IMR-90 (cell line): ENCODE data around the gene DIO1. TPM values are rescaled to one million over a fixed set of nuclear protein-coding genes. Genes with fewer than 3 reads are reported as not detected.

Experiments
- ATAC-seq: fragments of 200-7000 bp; cut with Tn5 transposase; 2 replicates; pipeline ENCODE4 v1.9.1; 2020; ENCODE audit warnings: low read depth, mild to moderate bottlenecking, moderate library complexity
- BruUV-seq: library from RNA; stranded (reverse); fragments of 400-500 nt; replicated peaks from 2 replicates; lab custom pipeline; 2021; lab: Mats Ljungman, UMichigan
- CTCF ChIA-PET: fragments of 300-600 bp; formaldehyde crosslinking; extraction: SDS; loops from one replicate; lab custom pipeline; 2021; ENCODE audit warnings: antibody characterized with exemption; lab: Yijun Ruan, JAX
- POLR2A ChIA-PET: fragments of 300-600 bp; sonication (Branson Sonifier 250); formaldehyde crosslinking; loops from one replicate; lab custom pipeline; 2022; ENCODE audit warnings: antibody characterized with exemption; ENCODE audit not compliant: unreplicated experiment; lab: Charles Lee
- DNase-seq: peaks from one replicate; pipeline ENCODE4 v3.0.0; 2013
- H2AFZ ChIP-seq: replicated peaks from 2 replicates; pipeline ENCODE3; 2013; ENCODE audit warnings: low read length, mild to moderate bottlenecking; ENCODE audit not compliant: poor library complexity
- H2AK5ac ChIP-seq: 2 replicates; pipeline ENCODE4 v1.6.1; 2013; ENCODE audit warnings: low read depth, low read length, inconsistent platforms
- H2AK9ac ChIP-seq: replicated peaks from 2 replicates; pipeline ENCODE3; 2013; ENCODE audit warnings: mild to moderate bottlenecking, low read depth, low read length, moderate library complexity; ENCODE audit not compliant: poor library complexity
- H2BK120ac ChIP-seq: 2 replicates; pipeline ENCODE4 v1.6.1; 2013; ENCODE audit warnings: low read depth, low read length, inconsistent platforms
- H2BK15ac ChIP-seq: 3 replicates; pipeline ENCODE4 v1.6.1; 2013; ENCODE audit warnings: low read depth, low read length, inconsistent platforms
- H2BK20ac ChIP-seq: 2 replicates; pipeline ENCODE4 v1.6.1; 2013; ENCODE audit warnings: low read depth, mild to moderate bottlenecking, inconsistent platforms, low read length, moderate library complexity
- H2BK5ac ChIP-seq: 2 replicates; pipeline ENCODE4 v1.6.1; 2013; ENCODE audit warnings: mild to moderate bottlenecking, low read depth, low read length, inconsistent platforms; ENCODE audit not compliant: poor library complexity, severe bottlenecking
- H3K14ac ChIP-seq: replicated peaks from 2 replicates; pipeline ENCODE4 v1.6.1; 2013; ENCODE audit warnings: low read depth, low read length, inconsistent platforms
- H3K18ac ChIP-seq: 2 replicates; pipeline ENCODE4 v1.6.1; 2013; ENCODE audit warnings: low read depth, low read length, control low read depth
- H3K23ac ChIP-seq: 2 replicates; pipeline ENCODE4 v1.6.1; 2013; ENCODE audit warnings: low read depth, low read length, inconsistent platforms
- H3K27ac ChIP-seq: 2 replicates; pipeline ENCODE4 v1.5.1; 2013; ENCODE audit warnings: mild to moderate bottlenecking, control low read depth, low read length; ENCODE audit not compliant: insufficient read depth
- H3K27me3 ChIP-seq: 2 replicates; pipeline ENCODE4 v1.6.1; 2013; ENCODE audit warnings: low read length; ENCODE audit not compliant: control insufficient read depth, insufficient read depth
- H3K36me3 ChIP-seq: 2 replicates; pipeline ENCODE4 v1.6.1; 2013; ENCODE audit warnings: low read length, mixed read lengths; ENCODE audit not compliant: control insufficient read depth, insufficient read depth
- H3K4ac ChIP-seq: 2 replicates; pipeline ENCODE4 v1.6.1; 2013; ENCODE audit warnings: low read depth, low read length, inconsistent platforms
- H3K4me1 ChIP-seq: 2 replicates; pipeline ENCODE4 v1.6.1; 2013; ENCODE audit warnings: low read length, mixed read lengths; ENCODE audit not compliant: control insufficient read depth, insufficient read depth
- H3K4me2 ChIP-seq: 2 replicates; pipeline ENCODE4 v1.6.1; 2013; ENCODE audit warnings: low read depth, mild to moderate bottlenecking, control low read depth, low read length, moderate library complexity
- H3K4me3 ChIP-seq: 2 replicates; pipeline ENCODE4 v1.5.1; 2013; ENCODE audit warnings: low read depth, mild to moderate bottlenecking, control low read depth, low read length, moderate library complexity; ENCODE audit not compliant: insufficient read depth
- H3K56ac ChIP-seq: 2 replicates; pipeline ENCODE4 v1.6.1; 2013; ENCODE audit warnings: low read length, inconsistent platforms; ENCODE audit not compliant: insufficient read depth; ENCODE audit errors: extremely low read depth
- H3K79me1 ChIP-seq, 2 experiments: 2 replicates each; pipeline ENCODE4 v1.6.1; 2013; ENCODE audit warnings: low read length in 2 of 2, inconsistent platforms in 1 of 2, low read depth in 1 of 2
- H3K9ac ChIP-seq: 2 replicates; pipeline ENCODE4 v1.6.1; 2013; ENCODE audit warnings: low read depth, low read length, control low read depth
- H3K9me1 ChIP-seq: 2 replicates; pipeline ENCODE4 v1.6.1; 2013; ENCODE audit warnings: low read length, inconsistent platforms; ENCODE audit not compliant: insufficient read depth
- H3K9me3 ChIP-seq: 2 replicates; pipeline ENCODE4 v1.6.1; 2013; ENCODE audit warnings: low read length; ENCODE audit not compliant: control insufficient read depth, insufficient read depth
- H4K20me1 ChIP-seq: 2 replicates; pipeline ENCODE4 v1.6.1; 2013; ENCODE audit warnings: low read length, inconsistent platforms; ENCODE audit not compliant: insufficient read depth
- H4K5ac ChIP-seq: 2 replicates; pipeline ENCODE4 v1.6.1; 2013; ENCODE audit warnings: mild to moderate bottlenecking, low read depth, low read length, control low read depth
- H4K8ac ChIP-seq, 2 experiments: 2 replicates each; pipeline ENCODE4 v1.6.1; 2013; ENCODE audit warnings: low read depth in 2 of 2, low read length in 2 of 2, control low read depth in 1 of 2, inconsistent platforms in 1 of 2
- H4K91ac ChIP-seq: 2 replicates; pipeline ENCODE4 v1.6.1; 2013; ENCODE audit warnings: low read depth, low read length, inconsistent platforms; ENCODE audit not compliant: insufficient read depth
- CEBPB ChIP-seq: IDR thresholded peaks from 2 replicates; pipeline ENCODE4 v1.6.1; 2012; ENCODE audit warnings: low read depth, low read length, improper control_type of control experiment
- MAFK ChIP-seq: IDR thresholded peaks from 2 replicates; pipeline ENCODE4 v1.6.1; 2012; ENCODE audit warnings: low read depth, low read length, improper control_type of control experiment
- WGBS, 2 experiments: methylation state at CpG; one replicate each; pipeline versions ENCODE4 v1.1.5 to v1.1.7; 2013; ENCODE audit warnings: missing lambda C conversion rate in 2 of 2; ENCODE audit not compliant: insufficient read length in 1 of 2; ENCODE audit errors: extremely low coverage in 2 of 2; 5-methylcytosine and 5-hydroxymethylcytosine counted together
- dilution Hi-C: fragments of 300-500 bp; cut with HindIII; formaldehyde crosslinking; loops from one replicate; pipeline ENCODE4 v1.14.3; 2018; ENCODE audit warnings: low sequenced_read_pairs; ENCODE audit not compliant: unreplicated experiment
- in situ Hi-C: fragments of 300-500 bp; cut with MboI; formaldehyde crosslinking; loops from 3 replicates; pipeline ENCODE4 v1.14.3; 2019; ENCODE audit warnings: low sequenced_read_pairs, inconsistent platforms, mixed read lengths
- intact Hi-C: fragments of 100-400 bp; cut with micrococcal nuclease; formaldehyde crosslinking; loops from 2 replicates; pipeline ENCODE4 v1.10.0; 2022
- polyA plus RNA-seq, 3 experiments: library from polyadenylated mRNA; depleted of rRNA; stranded (reverse); fragments of >200 nt; gene quantifications; 2 replicates each; pipeline ENCODE4 v1.2.3, GENCODE V29; 2012; ENCODE audit warnings: low replicate concordance in 1 of 3
- total RNA-seq: library from RNA; depleted of rRNA; stranded (reverse); fragments of >200 nt; gene quantifications from 2 replicates; pipeline ENCODE4 v1.2.3, GENCODE V29; 2012

DIO1 gene
- total and polyA plus RNA-seq, 2 of the 4 experiments (the other 2 are of a cell fraction), result not detected

- Histone ChIP-seq H3K56ac (no peak overlapping the region), H3K9me3 (peaks cover 3% of the 10 kb centered on the region), H3K27ac (no peak overlapping the region), H3K14ac (no peak overlapping the region), H3K79me1 (no peaks in the 10 kb centered on the region), H3K9me1 (no peaks in the 10 kb centered on the region), H3K4me1 (no peaks in the 10 kb centered on the region), H3K4me2 (no peak overlapping the region), H3K4me3 (no peak overlapping the region), H2AK5ac (no peak overlapping the region), H4K8ac (no peak overlapping the region), H2BK20ac (no peak overlapping the region), H3K18ac (no peak overlapping the region), H2BK5ac (no peak overlapping the region), H2AFZ (no peak overlapping the region), H2AK9ac (no peak overlapping the region), H3K9ac (no peak overlapping the region), H3K23ac (no peak overlapping the region), H4K91ac (no peak overlapping the region), H3K4ac (no peak overlapping the region), H4K5ac (no peak overlapping the region), H2BK15ac (no peak overlapping the region), H2BK120ac (no peak overlapping the region), H3K27me3 (no peaks in the 10 kb centered on the region; the same call in 1 of the 2 replicates), H4K20me1 (no peaks in the 10 kb centered on the region), H3K36me3 (peaks cover 4% of the 10 kb centered on the region)
- DNase-seq, result no peak
- dilution Hi-C loops (no loop called here), in situ Hi-C loops (no loop called here), intact Hi-C loops (no loop called here)
- ChIA-PET CTCF (interaction anchor here (1.2 kb wide), 1 partner anchor 13 kb away, joined by 11 read pairs; no protein-coding TSS in a partner anchor), POLR2A (interaction anchor here (0.6 kb wide), 1 partner anchor 15 kb away, joined by 3 read pairs; no protein-coding TSS in a partner anchor)
- WGBS, 2 experiments, result 86% methylated on average over 5 of the region's 6 CpGs; no CpG with 5 or more reads in 1 of the 2 experiments
- ATAC-seq, result no peak
- TF ChIP-seq CEBPB, result peak; percentile 71
- no peak for TF ChIP-seq MAFK
- BruUV-seq, result no TSS peak
These were observed 46.0 kb upstream of the DIO1 start for GRCh38 chr1:53847980-53848379.
